ENCODE data around the gene TRAPPC4. TPM values are rescaled to one million over a fixed set of nuclear protein-coding genes. Genes with fewer than 3 reads are reported as not detected.
A peak's percentile ranks its signal among the peaks of the same experiment; 100 is the strongest.

TRAPPC4 gene
- total and polyA plus RNA-seq, 7 donors, result 32.4 to 90.9 (median 51.8) TPM

DNA sequence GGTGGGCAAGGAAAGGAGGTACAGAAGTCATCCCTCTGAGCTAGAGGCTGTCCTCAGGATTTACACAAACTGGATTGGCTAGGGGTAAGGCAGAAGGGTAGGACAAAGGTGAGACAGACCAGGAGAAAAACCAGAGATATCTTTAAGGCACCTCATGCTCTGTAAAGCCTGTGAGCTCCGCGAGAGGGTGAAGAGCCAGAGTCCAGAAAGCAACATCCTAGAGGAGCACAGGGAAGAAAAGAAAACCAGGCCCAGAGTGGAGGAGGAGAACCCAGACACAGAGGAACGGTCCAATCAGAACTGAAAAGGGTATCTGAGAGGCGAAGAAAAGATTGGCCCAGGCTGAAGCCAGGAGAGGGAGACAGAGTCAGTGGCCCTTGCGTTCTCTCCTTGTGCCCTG is 7.0 kb downstream of the TRAPPC4 start:
- Histone ChIP-seq H3K4me3 (no peak overlapping the region), H3K27me3 (no peaks in the 10 kb centered on the region), H3K4me1 (peaks cover 0 to 28% (median 23%) of the 10 kb centered on the region in 4 donors), H3K27ac (no peak overlapping the region), H3K9me3 (no peaks in the 10 kb centered on the region), H3K36me3 (peaks cover 14 to 62% (median 24%) of the 10 kb centered on the region in 4 donors)
- WGBS, 2 donors, result 88 to 95% methylated on average over 5 of the region's 5 CpGs
- TF ChIP-seq POLR2A (IDR thresholded peaks at IDR 0.05), result no peak
- TF ChIP-seq POLR2AphosphoS5 (IDR thresholded peaks at IDR 0.05), result no peak
- TF ChIP-seq EP300 (IDR thresholded peaks at IDR 0.05), result no peak
- TF ChIP-seq, protein P1, sequence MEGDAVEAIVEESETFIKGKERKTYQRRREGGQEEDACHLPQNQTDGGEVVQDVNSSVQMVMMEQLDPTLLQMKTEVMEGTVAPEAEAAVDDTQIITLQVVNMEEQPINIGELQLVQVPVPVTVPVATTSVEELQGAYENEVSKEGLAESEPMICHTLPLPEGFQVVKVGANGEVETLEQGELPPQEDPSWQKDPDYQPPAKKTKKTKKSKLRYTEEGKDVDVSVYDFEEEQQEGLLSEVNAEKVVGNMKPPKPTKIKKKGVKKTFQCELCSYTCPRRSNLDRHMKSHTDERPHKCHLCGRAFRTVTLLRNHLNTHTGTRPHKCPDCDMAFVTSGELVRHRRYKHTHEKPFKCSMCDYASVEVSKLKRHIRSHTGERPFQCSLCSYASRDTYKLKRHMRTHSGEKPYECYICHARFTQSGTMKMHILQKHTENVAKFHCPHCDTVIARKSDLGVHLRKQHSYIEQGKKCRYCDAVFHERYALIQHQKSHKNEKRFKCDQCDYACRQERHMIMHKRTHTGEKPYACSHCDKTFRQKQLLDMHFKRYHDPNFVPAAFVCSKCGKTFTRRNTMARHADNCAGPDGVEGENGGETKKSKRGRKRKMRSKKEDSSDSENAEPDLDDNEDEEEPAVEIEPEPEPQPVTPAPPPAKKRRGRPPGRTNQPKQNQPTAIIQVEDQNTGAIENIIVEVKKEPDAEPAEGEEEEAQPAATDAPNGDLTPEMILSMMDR (IDR thresholded peaks at IDR 0.05), result no peak
- peak; percentile 18 for DNase-seq
- intact Hi-C loops (cut with DNase I), result no loop called here

DNA sequence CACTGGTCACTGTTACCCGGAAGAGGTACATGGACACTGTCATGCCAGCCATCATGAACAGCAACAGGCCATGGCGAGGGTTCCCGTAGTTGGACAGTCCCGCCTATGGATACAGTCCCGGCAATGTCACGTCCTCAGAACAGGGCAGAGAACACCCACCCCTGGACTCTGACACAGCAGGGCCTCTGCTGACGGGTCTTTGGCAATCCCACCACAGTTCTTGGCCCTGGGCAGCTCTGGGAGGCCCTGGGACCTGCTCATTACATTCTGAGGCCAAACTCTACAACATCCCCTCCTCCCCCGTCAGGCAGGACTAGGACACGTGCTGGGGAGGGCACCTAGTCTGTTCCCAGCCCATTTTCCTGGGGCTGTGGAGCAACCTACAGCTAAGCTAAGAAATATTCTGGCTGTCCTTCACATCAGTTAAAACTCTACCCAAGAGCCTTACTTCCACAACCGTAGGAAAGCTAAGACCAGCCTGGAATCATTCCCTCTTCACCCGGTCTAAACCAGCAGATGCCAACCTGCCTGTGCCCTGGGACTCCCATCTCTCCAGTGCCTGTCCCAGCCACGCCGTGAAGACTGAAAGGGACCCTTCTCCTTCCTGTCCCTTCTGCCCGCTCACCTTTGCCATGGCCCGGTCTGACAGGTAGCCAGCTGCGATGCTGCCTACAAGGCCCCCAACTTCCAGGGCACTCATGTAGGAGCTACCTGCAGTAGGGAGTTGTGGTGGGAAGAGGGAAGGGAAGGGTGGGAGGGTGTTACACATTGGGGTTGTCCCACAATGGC is 7.6 kb downstream of the TRAPPC4 start:
- peaks cover 0 to 22% (median 20%) of the 10 kb centered on the region in 4 donors for H3K4me1 ChIP-seq
- H3K27ac ChIP-seq, result no peak overlapping the region
- intact Hi-C loops (cut with DNase I), result no loop called here
- DNase-seq, result peak; percentile 47
- WGBS, 2 donors, result 89 to 91% methylated on average over 16 of the region's 16 CpGs
- no peaks in the 10 kb centered on the region for H3K27me3 ChIP-seq
- no peaks in the 10 kb centered on the region for H3K9me3 ChIP-seq
- H3K36me3 ChIP-seq, result peaks cover 14 to 56% (median 24%) of the 10 kb centered on the region in 4 donors
- TF ChIP-seq EP300 (IDR thresholded peaks at IDR 0.05) (no peak), POLR2AphosphoS5 (IDR thresholded peaks at IDR 0.05) (no peak), POLR2A (IDR thresholded peaks at IDR 0.05) (no peak)
- TF ChIP-seq, protein P1 (IDR thresholded peaks at IDR 0.05), result no peak
- H3K4me3 ChIP-seq, result no peak overlapping the region

DNA sequence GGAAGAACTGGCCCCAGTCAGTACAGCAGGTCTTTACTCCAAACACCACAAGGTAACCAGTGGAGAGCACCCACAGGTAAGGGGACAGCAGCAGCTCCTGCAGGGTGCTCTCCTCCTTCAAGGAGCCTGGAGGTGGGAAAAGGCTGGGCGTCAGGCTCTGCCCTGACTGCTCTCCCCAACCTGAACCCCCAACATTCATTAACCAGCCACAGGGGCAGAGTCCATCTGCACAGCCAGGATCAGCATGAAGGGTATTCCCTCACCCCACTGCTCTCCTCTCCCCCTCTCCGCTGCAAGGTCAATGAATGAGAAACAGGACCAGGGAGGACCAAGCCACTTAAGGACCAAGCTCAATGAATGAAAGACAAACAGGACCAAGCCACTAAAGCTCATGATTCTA is 8.4 kb downstream of the TRAPPC4 start:
- H3K4me1 ChIP-seq, result peaks cover 0 to 19% (median 16%) of the 10 kb centered on the region in 4 donors
- peaks cover 14 to 48% (median 19%) of the 10 kb centered on the region in 4 donors for H3K36me3 ChIP-seq
- H3K9me3 ChIP-seq, result no peaks in the 10 kb centered on the region
- no peaks in the 10 kb centered on the region for H3K27me3 ChIP-seq
- intact Hi-C loops (cut with DNase I), result no loop called here
- DNase-seq, result no peak
- TF ChIP-seq POLR2A (IDR thresholded peaks at IDR 0.05) (no peak), POLR2AphosphoS5 (IDR thresholded peaks at IDR 0.05) (no peak), EP300 (IDR thresholded peaks at IDR 0.05) (no peak)
- TF ChIP-seq, protein P1 (IDR thresholded peaks at IDR 0.05), result no peak
- H3K4me3 ChIP-seq, result no peak overlapping the region
- H3K27ac ChIP-seq, result no peak overlapping the region
- 27 to 68% methylated on average over 2 of the region's 2 CpGs for WGBS, 2 donors

DNA sequence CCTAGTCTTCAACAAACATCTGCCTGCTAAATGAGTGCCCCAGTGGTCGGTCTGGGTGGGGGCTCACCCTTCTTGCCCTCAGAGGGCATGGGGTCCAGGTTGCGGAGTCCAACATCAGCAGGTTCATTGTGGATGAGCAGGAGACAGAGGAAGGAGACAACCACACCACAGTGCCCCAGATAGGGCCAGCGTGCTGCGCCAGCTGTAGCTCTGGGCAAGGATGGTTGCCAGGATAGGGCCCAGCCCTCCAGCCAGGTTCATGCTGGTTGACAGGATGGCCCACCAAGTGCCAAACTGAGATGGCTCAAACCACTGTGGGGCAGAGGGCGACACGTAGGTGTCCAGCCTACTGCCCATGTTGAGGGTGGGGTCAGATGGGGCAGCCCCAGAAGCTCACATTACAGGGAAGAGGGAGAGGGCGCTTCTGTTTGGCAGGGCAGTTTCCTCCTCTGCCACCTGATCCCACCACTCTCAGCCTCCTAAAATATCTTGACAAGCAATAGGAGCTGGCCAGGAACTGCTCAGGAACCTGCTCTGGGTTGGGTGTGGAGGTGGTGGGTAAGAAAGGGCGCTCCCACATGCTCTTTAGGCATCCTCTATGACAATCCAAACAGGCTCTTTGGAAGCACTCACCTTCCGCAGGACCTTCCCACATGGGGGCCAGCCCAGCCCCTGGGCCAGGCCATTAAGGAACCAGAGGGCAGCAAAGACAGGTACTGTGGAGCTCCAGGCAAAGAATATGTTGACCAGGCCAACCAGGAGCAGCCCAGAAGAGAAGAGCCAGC is 9.2 kb downstream of the TRAPPC4 start:
- Histone ChIP-seq H3K36me3 (peaks cover 12 to 40% (median 14%) of the 10 kb centered on the region in 4 donors), H3K4me1 (peaks cover 0 to 17% (median 16%) of the 10 kb centered on the region in 4 donors), H3K27ac (no peak overlapping the region), H3K27me3 (no peaks in the 10 kb centered on the region), H3K4me3 (no peak overlapping the region), H3K9me3 (no peaks in the 10 kb centered on the region)
- intact Hi-C loops (cut with DNase I), result no loop called here
- DNase-seq, result no peak
- TF ChIP-seq, protein P1 (IDR thresholded peaks at IDR 0.05), result no peak
- TF ChIP-seq EP300 (IDR thresholded peaks at IDR 0.05), result no peak
- TF ChIP-seq POLR2A (IDR thresholded peaks at IDR 0.05), result no peak
- TF ChIP-seq POLR2AphosphoS5 (IDR thresholded peaks at IDR 0.05), result no peak
- 74 to 94% methylated on average over 9 of the region's 9 CpGs for WGBS, 2 donors

Data from sigmoid colon (tissue), 7 donors.